Stomach (tissue), 4 donors: Measurements from ENCODE around the gene TRIM3.

Experiments used
- POLR2A ChIP-seq, 4 donors: fragments of 450-650 bp; IDR thresholded peaks; one replicate each; pipeline ENCODE4 v1.6.1; 2016; ENCODE audit warnings: antibody characterized with exemption in 4 of 4, control low read depth in 2 of 4, mild to moderate bottlenecking in 1 of 4, moderate library complexity in 1 of 4
- POLR2AphosphoS5 ChIP-seq, 3 donors: sonication (generic); formaldehyde crosslinking; IDR thresholded peaks; one replicate each; pipeline ENCODE4 v1.6.1; 2016; ENCODE audit warnings: antibody characterized with exemption in 3 of 3
- TF ChIP-seq, protein P1 (sequence below), 7 experiments: fragments of 450-650 bp in 4 of 7; fragments of 200-600 bp in 3 of 7; sonication (generic) in 3 of 7; IDR thresholded peaks; one replicate each; pipeline ENCODE4 v1.5.1; 2016 to 2019; ENCODE audit warnings: antibody characterized with exemption in 7 of 7, control low read depth in 2 of 7, mild to moderate bottlenecking in 1 of 7

DNA sequence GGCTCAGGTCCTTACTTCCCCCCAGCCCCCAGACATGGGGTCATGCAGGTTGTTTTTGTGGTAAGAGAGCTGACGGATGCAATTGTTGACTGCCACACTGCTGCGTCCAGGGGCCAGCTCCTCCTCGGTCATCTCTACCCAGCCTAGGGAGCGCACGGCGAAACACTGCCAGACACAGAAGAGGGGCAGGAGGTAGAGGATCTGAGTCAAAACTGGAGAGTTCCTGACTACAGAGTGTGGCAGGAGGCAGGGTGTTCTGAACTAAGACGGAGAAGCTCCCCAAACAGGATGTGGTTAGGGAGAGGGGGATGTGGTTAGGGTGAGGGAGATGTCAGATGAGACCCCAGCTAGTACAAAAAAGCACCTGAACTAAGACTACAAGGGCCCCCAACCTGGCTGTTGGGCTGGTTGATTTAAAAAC lies 71.2 kb downstream of the TRIM3 start:
- TF ChIP-seq, protein P1, sequence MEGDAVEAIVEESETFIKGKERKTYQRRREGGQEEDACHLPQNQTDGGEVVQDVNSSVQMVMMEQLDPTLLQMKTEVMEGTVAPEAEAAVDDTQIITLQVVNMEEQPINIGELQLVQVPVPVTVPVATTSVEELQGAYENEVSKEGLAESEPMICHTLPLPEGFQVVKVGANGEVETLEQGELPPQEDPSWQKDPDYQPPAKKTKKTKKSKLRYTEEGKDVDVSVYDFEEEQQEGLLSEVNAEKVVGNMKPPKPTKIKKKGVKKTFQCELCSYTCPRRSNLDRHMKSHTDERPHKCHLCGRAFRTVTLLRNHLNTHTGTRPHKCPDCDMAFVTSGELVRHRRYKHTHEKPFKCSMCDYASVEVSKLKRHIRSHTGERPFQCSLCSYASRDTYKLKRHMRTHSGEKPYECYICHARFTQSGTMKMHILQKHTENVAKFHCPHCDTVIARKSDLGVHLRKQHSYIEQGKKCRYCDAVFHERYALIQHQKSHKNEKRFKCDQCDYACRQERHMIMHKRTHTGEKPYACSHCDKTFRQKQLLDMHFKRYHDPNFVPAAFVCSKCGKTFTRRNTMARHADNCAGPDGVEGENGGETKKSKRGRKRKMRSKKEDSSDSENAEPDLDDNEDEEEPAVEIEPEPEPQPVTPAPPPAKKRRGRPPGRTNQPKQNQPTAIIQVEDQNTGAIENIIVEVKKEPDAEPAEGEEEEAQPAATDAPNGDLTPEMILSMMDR (IDR thresholded peaks at IDR 0.05), result no peak
- TF ChIP-seq POLR2AphosphoS5 (IDR thresholded peaks at IDR 0.05) (peak in 2 of 3 donors; percentile 22), POLR2A (IDR thresholded peaks at IDR 0.05) (no peak)
